OCI-LY1 (cell line): ENCODE results near the gene PTRHD1.

Source experiments
- CTCF ChIP-seq: fragments of 200-600 bp; sonication (generic), shearing (Covaris generic); IDR thresholded peaks from 2 replicates; pipeline ENCODE4 v1.5.1; 2017; ENCODE audit warnings: mild to moderate bottlenecking, antibody characterized with exemption, low read length, moderate library complexity, mixed read lengths
- EZH2 ChIP-seq: fragments of 200-600 bp; sonication (generic), shearing (Covaris generic); IDR thresholded peaks from 2 replicates; pipeline ENCODE4 v1.8.0; 2017; ENCODE audit warnings: borderline replicate concordance, mixed run types, mild to moderate bottlenecking, antibody characterized with exemption, low read length, moderate library complexity, mixed read lengths

- TF ChIP-seq CTCF = no peak
- no peak for TF ChIP-seq EZH2
These were observed 23.2 kb upstream of the PTRHD1 start for GRCh38 chr2:24816404-24816803.
